BJ (cell line): ENCODE measurements around the gene DUSP15. TPM values are rescaled to one million over a fixed set of nuclear protein-coding genes. Genes with fewer than 3 reads are reported as not detected.

Source experiments
- CTCF ChIA-PET: fragments of 350-600 bp; formaldehyde crosslinking; extraction: SDS; loops from one replicate; lab custom pipeline; 2021; ENCODE audit warnings: antibody characterized with exemption, inconsistent platforms; lab: Yijun Ruan, JAX
- POLR2A ChIA-PET: fragments of 300-600 bp; sonication (Branson Sonifier 250); formaldehyde crosslinking; extraction: SDS; loops from one replicate; lab custom pipeline; 2021; ENCODE audit warnings: antibody characterized with exemption; lab: Charles Lee
- DNase-seq: peaks from one replicate; pipeline ENCODE4 v3.0.0-alpha.2; 2011; ENCODE audit warnings: low read depth
- H3K27me3 ChIP-seq: 2 replicates; pipeline ENCODE4 v1.6.0; 2011; ENCODE audit warnings: low read length; ENCODE audit not compliant: control insufficient read depth, insufficient read depth
- H3K36me3 ChIP-seq: 2 replicates; pipeline ENCODE4 v1.5.1; 2011; ENCODE audit warnings: low read length; ENCODE audit not compliant: control insufficient read depth, insufficient read depth
- H3K4me3 ChIP-seq: 2 replicates; pipeline ENCODE4 v1.5.1; 2011; ENCODE audit warnings: low read depth, mild to moderate bottlenecking, control low read depth, low read length
- CTCF ChIP-seq: IDR thresholded peaks from 2 replicates; pipeline ENCODE4 v1.5.1; 2011; ENCODE audit warnings: low read depth, mild to moderate bottlenecking, control low read depth, inconsistent platforms, low read length, moderate library complexity; ENCODE audit not compliant: insufficient read depth
- polyA plus RNA-seq: library from polyadenylated mRNA; depleted of rRNA; stranded (reverse); fragments of >200 nt; gene quantifications from 2 replicates; pipeline ENCODE4 v1.2.3, GENCODE V29; 2011

Gene DUSP15
- polyA plus RNA-seq, 1 experiment: 0.09 TPM

GRCh38 chr20:31824554-31825313 is 45.6 kb downstream of the DUSP15 start:
- ChIA-PET CTCF (interaction anchor here (1.1 to 8.2 kb wide), 6 partner anchors 12 to 206 kb away, joined by 3 to 180 read pairs (median 52); partner anchors contain the start of gene FOXS1), POLR2A (no interaction called here)
- H3K4me3 ChIP-seq: no peak overlapping the region
- no peak for DNase-seq
- TF ChIP-seq CTCF: no peak
- no peaks in the 10 kb centered on the region for H3K36me3 ChIP-seq
- H3K27me3 ChIP-seq: no peaks in the 10 kb centered on the region

- no peak for DNase-seq
- no peak for TF ChIP-seq CTCF
- ChIA-PET CTCF (interaction anchor here (1.1 to 8.2 kb wide), 11 partner anchors 13 to 829 kb away, joined by 3 to 180 read pairs (median 5); partner anchors contain the start of gene FOXS1), POLR2A (no interaction called here)
- no peak overlapping the region for H3K4me3 ChIP-seq
- no peaks in the 10 kb centered on the region for H3K27me3 ChIP-seq
- H3K36me3 ChIP-seq: no peaks in the 10 kb centered on the region
Observed at GRCh38 chr20:31824125-31824485, 46.2 kb downstream of the DUSP15 start.

- ChIA-PET POLR2A (no interaction called here), CTCF (interaction anchor here (0.6 to 8.2 kb wide), 31 partner anchors 10 to 829 kb away, joined by 3 to 180 read pairs (median 4); partner anchors contain the start of genes FOXS1 and PDRG1)
- no peak for TF ChIP-seq CTCF
- Histone ChIP-seq H3K4me3 (no peak overlapping the region), H3K36me3 (no peaks in the 10 kb centered on the region), H3K27me3 (no peaks in the 10 kb centered on the region)
- DNase-seq: no peak
Observed at GRCh38 chr20:31823360-31824124, 46.8 kb downstream of the DUSP15 start.

GRCh38 chr20:31822421-31823330 is 47.7 kb downstream of the DUSP15 start:
- Histone ChIP-seq H3K27me3 (no peaks in the 10 kb centered on the region), H3K36me3 (no peaks in the 10 kb centered on the region), H3K4me3 (peak overlapping the region; percentile 7; the same call in 1 of the 2 replicates)
- POLR2A ChIA-PET: no interaction called here
- DNase-seq: no peak
- peak; percentile 97 for TF ChIP-seq CTCF
- CTCF ChIA-PET: interaction anchor here (0.6 to 8.2 kb wide), 32 partner anchors 9 to 830 kb away, joined by 3 to 180 read pairs (median 4); partner anchors contain the start of genes FOXS1 and PDRG1
